Type B pancreatic cell (in vitro differentiated cells): Measurements from ENCODE around the gene AKAP9. TPM values are rescaled to one million over a fixed set of nuclear protein-coding genes. Genes with fewer than 3 reads are reported as not detected.
"Not testable (repeated sequence)": the region's sequence is repeated elsewhere in the genome, so short reads cannot be mapped to it uniquely, and the experiment has no call there.

Experiments used
- DNase-seq: peaks from one replicate; pipeline ENCODE4 v3.0.0; 2021; ENCODE audit warnings: mixed read lengths; ENCODE audit not compliant: unreplicated experiment; ENCODE audit errors: extremely low spot score
- H3K27ac Mint-ChIP-seq: 2 replicates; pipeline ENCODE4 v1.8.0; 2021; ENCODE audit warnings: mild to moderate bottlenecking, mixed read lengths
- H3K27me3 Mint-ChIP-seq: 2 replicates; pipeline ENCODE4 v1.8.0; 2021; ENCODE audit warnings: mixed read lengths
- H3K36me3 Mint-ChIP-seq: 2 replicates; pipeline ENCODE4 v1.8.0; 2021; ENCODE audit warnings: mixed read lengths
- H3K4me1 Mint-ChIP-seq: one replicate; pipeline ENCODE4 v1.8.0; 2021; ENCODE audit warnings: mixed read lengths; ENCODE audit not compliant: unreplicated experiment
- H3K4me3 Mint-ChIP-seq: 2 replicates; pipeline ENCODE4 v1.8.0; 2021; ENCODE audit warnings: mild to moderate bottlenecking, mixed read lengths
- H3K9me3 Mint-ChIP-seq: 2 replicates; pipeline ENCODE4 v1.8.0; 2021; ENCODE audit warnings: mixed read lengths
- long read RNA-seq: library from polyadenylated mRNA; unstranded; transcript quantifications from one replicate; pipeline ENCODE4 v2.0.0, GENCODE V29; 2020
- total RNA-seq: library from RNA; stranded (reverse); gene quantifications from 2 replicates; pipeline ENCODE4 v1.2.1, GENCODE V29; 2021; ENCODE audit warnings: low replicate concordance
- TF ChIP-seq, protein P1 (sequence below): fragments of 200-600 bp; sonication (generic); conservative IDR thresholded peaks from 2 replicates; pipeline ENCODE4 v1.5.0; 2021; ENCODE audit warnings: antibody characterized with exemption, mild to moderate bottlenecking

Gene AKAP9
- 63.1 and 84.6 TPM in 2 replicates for total RNA-seq
- long read RNA-seq, transcript AKAP9-213 (4 exons, 1,389 nt), result minor isoform, 12 of 124 reads
- long read RNA-seq, transcript AKAP9-205 (7 exons, 1,356 nt), result major isoform, 13 of 124 reads
- long read RNA-seq, partial matches to known transcripts, result 68 of 124 reads
- long read RNA-seq, other reads (novel, unspliced or antisense), result 31 of 124 reads

DNA sequence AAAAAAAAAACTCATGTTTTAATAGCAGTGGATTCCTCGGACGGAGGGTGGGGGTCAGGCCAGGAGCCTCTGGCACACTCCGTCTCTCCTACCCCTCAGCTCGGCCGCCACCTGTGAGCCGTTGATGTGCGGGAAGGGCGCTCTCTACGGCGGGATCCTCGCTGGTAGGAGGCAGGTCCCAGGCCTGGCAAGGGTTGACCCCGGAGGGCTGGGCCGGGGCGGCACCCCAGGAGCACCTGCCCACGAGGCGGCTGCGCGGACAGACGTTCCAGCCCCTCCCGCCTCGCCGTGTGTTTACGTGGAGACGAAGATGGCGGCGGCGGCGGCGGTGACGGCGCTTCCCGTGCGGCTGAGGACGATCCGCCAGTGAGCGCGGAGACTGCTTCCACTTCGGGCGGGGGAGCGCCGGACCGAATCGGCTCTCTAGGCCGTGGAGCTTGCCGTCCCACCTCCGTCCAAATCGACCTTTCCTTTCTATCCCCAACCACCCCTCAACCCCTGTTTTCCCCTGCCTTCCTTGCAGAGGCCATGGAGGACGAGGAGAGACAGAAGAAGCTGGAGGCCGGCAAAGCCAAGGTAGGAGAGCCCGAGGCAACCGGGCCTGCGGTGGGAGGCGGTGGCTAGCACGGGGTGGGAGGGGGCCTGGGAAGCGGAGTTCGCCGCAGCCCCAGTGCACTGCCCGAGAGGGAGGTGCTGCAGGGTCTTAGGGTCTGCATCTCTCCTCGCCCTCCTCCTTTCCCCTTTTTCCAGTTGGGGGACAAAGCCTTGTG lies at the start of gene AKAP9:
Gene AKAP9, plus strand, starts transcription at position 291 of the 770 bp plus-strand sequence. Its CDS starts 238 bp downstream, at position 529.
- peaks cover 20% of the 10 kb centered on the region for H3K4me1 Mint-ChIP-seq
- no peaks in the 10 kb centered on the region for H3K27me3 Mint-ChIP-seq
- TF ChIP-seq, protein P1, sequence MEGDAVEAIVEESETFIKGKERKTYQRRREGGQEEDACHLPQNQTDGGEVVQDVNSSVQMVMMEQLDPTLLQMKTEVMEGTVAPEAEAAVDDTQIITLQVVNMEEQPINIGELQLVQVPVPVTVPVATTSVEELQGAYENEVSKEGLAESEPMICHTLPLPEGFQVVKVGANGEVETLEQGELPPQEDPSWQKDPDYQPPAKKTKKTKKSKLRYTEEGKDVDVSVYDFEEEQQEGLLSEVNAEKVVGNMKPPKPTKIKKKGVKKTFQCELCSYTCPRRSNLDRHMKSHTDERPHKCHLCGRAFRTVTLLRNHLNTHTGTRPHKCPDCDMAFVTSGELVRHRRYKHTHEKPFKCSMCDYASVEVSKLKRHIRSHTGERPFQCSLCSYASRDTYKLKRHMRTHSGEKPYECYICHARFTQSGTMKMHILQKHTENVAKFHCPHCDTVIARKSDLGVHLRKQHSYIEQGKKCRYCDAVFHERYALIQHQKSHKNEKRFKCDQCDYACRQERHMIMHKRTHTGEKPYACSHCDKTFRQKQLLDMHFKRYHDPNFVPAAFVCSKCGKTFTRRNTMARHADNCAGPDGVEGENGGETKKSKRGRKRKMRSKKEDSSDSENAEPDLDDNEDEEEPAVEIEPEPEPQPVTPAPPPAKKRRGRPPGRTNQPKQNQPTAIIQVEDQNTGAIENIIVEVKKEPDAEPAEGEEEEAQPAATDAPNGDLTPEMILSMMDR, result no peak
- H3K9me3 Mint-ChIP-seq, result no peaks in the 10 kb centered on the region
- no peaks in the 10 kb centered on the region for H3K36me3 Mint-ChIP-seq
- peak; percentile 88 for DNase-seq
- H3K27ac Mint-ChIP-seq, result peak within 1 kb of the TSS; percentile 96
- peak within 1 kb of the TSS; percentile 98 for H3K4me3 Mint-ChIP-seq

- H3K36me3 Mint-ChIP-seq, result no peaks in the 10 kb centered on the region
- H3K9me3 Mint-ChIP-seq, result no peaks in the 10 kb centered on the region
- H3K27me3 Mint-ChIP-seq, result no peaks in the 10 kb centered on the region
- no peak for DNase-seq
- TF ChIP-seq, protein P1, result no peak
- H3K27ac Mint-ChIP-seq, result no peak overlapping the region
- no peak overlapping the region for H3K4me3 Mint-ChIP-seq
- H3K4me1 Mint-ChIP-seq, result peaks cover 15% of the 10 kb centered on the region
Measured at GRCh38 chr7:91892099-91892705, 48.5 kb upstream of the AKAP9 start.

DNA sequence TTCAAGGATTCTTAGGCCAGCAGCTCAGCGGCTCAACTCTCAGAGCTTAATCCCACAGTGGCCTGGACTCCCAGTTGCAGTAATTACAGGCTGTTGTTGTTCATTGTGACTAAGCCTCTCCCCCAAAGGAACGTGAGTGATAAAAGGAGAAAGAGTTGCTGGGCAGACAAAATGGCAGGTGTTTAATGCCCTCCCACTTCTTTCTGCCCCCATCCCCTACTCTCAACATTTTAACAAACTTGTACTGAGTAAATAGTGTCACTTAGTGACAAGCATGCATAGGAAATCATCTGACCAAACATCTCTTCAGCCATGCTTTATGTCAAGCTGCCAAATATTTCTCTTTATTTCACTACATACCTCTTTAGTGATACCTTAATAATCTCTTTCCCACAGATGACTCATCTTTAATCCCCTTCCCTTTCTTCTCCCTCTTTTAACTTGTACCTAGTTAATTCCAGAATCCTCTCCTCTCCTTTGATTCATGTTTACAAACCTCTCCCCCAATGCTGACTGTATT lies 47.8 kb upstream of the AKAP9 start:
- Mint-ChIP-seq H3K36me3 (no peaks in the 10 kb centered on the region), H3K27ac (no peak overlapping the region), H3K4me3 (no peak overlapping the region), H3K4me1 (peaks cover 15% of the 10 kb centered on the region), H3K9me3 (no peaks in the 10 kb centered on the region), H3K27me3 (no peaks in the 10 kb centered on the region)
- TF ChIP-seq, protein P1, result no peak
- DNase-seq, result no peak

GRCh38 chr7:91893699-91894098 lies 47.0 kb upstream of the AKAP9 start:
- not testable (repeated sequence) for H3K36me3 Mint-ChIP-seq, DNase-seq, H3K4me3 Mint-ChIP-seq, H3K27me3 Mint-ChIP-seq, H3K9me3 Mint-ChIP-seq, H3K27ac Mint-ChIP-seq
- peaks cover 15% of the 10 kb centered on the region for H3K4me1 Mint-ChIP-seq

DNA sequence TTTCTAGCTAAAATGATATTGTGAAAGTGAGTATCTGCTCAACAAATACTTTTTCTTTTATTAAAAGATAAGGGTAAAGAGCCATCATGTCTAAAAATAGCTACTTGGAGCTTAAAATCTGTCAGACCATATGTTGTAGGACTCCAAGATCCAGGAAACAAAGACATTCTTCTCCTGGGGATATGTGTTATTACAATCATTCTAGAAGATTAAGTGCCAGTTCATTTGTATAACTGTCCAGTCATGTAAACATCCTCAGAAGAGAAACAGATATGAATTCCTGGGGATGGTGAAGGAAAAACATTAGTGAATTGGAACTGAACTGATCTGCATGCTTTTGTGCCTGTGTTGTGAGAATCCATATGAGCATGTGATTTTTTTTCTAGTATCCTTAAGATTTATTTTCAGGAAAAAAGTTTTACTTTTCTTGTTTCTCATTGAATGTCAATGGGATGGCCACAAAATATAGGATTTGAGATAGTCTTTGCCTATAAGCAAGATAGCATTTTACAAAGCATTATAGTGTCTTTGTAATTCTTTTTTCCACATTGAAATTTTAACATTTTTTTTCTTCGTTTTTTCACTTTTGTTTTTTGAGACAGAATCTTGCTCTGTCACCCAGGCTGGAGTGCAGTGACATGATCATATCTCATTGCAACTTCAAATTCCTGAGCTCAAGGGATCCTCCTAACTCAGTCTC lies 45.7 kb upstream of the AKAP9 start:
- H3K27me3 Mint-ChIP-seq, result no peaks in the 10 kb centered on the region
- no peaks in the 10 kb centered on the region for H3K9me3 Mint-ChIP-seq
- no peak overlapping the region for H3K27ac Mint-ChIP-seq
- TF ChIP-seq, protein P1, result no peak
- H3K36me3 Mint-ChIP-seq, result no peaks in the 10 kb centered on the region
- DNase-seq, result no peak
- no peak overlapping the region for H3K4me3 Mint-ChIP-seq
- peaks cover 15% of the 10 kb centered on the region for H3K4me1 Mint-ChIP-seq
